ENCODE data around the gene MAPK4.
"Not testable (repeated sequence)": the region's sequence is repeated elsewhere in the genome, so short reads cannot be mapped to it uniquely, and the experiment has no call there.

Gene MAPK4

DNA sequence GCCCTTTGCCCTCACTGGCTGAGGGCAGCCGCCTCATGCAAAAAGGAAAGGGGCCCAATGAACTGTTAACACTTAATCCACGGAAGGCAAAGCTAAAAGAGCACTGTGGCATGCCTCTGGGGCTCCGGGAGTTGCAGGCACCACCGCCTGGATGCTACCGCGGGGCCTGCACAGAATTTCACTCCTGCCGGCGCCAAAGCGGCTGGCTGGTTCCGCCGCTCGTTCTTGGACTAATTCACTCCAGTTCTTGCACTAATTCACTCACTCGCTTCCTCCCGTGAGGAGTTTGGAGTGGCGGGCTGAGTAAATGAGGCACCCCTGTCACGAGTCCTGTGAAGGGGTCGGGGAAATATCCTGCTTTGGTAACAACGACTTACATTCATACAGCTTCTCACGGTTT is 14.0 kb upstream of the MAPK4 start:
- Mint-ChIP-seq H3K9me3 (peaks cover 12% of the 10 kb centered on the region), H3K27ac (no peak overlapping the region), H3K36me3 (ENCODE audit: low read depth) (no peaks in the 10 kb centered on the region), H3K4me3 (no peak overlapping the region), H3K4me1 (peaks cover 6% of the 10 kb centered on the region), H3K27me3 (ENCODE audit: low read depth, poor library complexity) (peaks cover 11% of the 10 kb centered on the region)
- no peak for TF ChIP-seq CTCF (IDR thresholded peaks at IDR 0.05)
- DNase-seq = no peak

- Mint-ChIP-seq H3K9me3 (peaks cover 24% of the 10 kb centered on the region), H3K27me3 (ENCODE audit: low read depth, poor library complexity) (peaks cover 11% of the 10 kb centered on the region), H3K4me1 (no peaks in the 10 kb centered on the region), H3K27ac (no peak overlapping the region), H3K36me3 (ENCODE audit: low read depth) (no peaks in the 10 kb centered on the region), H3K4me3 (no peak overlapping the region)
- no peak for TF ChIP-seq CTCF (IDR thresholded peaks at IDR 0.05)
- DNase-seq = no peak
Observed at GRCh38 chr18:50548160-50548559, 11.7 kb upstream of the MAPK4 start.

DNA sequence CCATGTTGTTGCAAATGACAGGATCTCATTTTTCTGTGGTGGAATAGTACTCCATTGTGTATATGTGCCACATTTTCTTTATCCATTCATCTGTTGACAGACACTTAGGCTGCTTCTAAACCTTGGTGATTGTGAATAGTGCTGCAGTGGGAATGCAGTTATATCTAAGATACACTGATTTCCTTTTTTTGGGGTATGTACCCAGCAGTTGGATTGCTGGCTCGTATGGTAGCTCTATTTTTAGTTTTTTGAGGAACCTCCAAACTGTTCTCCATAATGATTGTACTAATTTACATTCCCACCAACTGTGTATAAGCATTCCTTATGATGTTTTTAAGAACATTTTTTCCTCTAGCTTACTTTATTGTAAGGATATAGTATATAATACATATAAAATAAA is 8.2 kb upstream of the MAPK4 start:
- Mint-ChIP-seq H3K9me3 (peaks cover 35% of the 10 kb centered on the region), H3K27me3 (ENCODE audit: low read depth, poor library complexity) (peaks cover 36% of the 10 kb centered on the region)
- not testable (repeated sequence) for H3K4me1 Mint-ChIP-seq; H3K36me3 Mint-ChIP-seq (ENCODE audit: low read depth); H3K4me3 Mint-ChIP-seq; H3K27ac Mint-ChIP-seq; DNase-seq

DNA sequence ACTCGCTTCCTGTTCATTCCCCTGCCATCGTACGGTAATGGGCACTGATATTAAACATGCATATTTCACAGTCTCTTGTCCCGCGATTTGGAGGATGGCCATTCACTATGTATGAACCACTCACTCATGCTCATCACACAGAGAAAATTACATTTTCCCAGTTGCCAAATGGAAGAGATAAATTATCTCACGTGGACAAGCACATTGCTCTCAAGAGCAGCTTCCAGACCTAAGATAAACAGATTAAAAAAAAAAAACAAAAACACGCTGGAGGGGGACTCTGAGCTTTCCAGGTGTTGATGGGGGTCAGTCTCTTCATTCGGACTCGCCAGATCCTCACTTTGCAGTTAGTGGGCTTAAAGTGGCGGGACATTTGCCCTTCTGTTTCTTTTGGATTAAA is 1.7 kb upstream of the MAPK4 start:
- TF ChIP-seq CTCF (IDR thresholded peaks at IDR 0.05) = no peak
- Mint-ChIP-seq H3K27ac (peak overlapping the region; percentile 26), H3K36me3 (ENCODE audit: low read depth) (peaks cover 9% of the 10 kb centered on the region), H3K4me3 (peak overlapping the region; percentile 41), H3K27me3 (ENCODE audit: low read depth, poor library complexity) (peaks cover 61% of the 10 kb centered on the region), H3K4me1 (peaks cover 21% of the 10 kb centered on the region), H3K9me3 (peaks cover 19% of the 10 kb centered on the region)
- DNase-seq = no peak

GRCh38 chr18:50558948-50559751 is 737 bp upstream of the MAPK4 start:
- DNase-seq = peak; percentile 62
- peaks cover 59% of the 10 kb centered on the region for H3K27me3 Mint-ChIP-seq (ENCODE audit: low read depth, poor library complexity)

More at GRCh38 chr18:50558948-50559751, 737 bp upstream of the MAPK4 start:
- Mint-ChIP-seq H3K4me1 (peaks cover 21% of the 10 kb centered on the region), H3K9me3 (peaks cover 19% of the 10 kb centered on the region), H3K36me3 (ENCODE audit: low read depth) (peaks cover 9% of the 10 kb centered on the region), H3K27ac (no peak overlapping the region), H3K4me3 (peak overlapping the region; percentile 77)
- TF ChIP-seq CTCF (IDR thresholded peaks at IDR 0.05) = no peak
